NCI-H1694 treated with DMSO at 0.1 percent for 48 hours (cell line): Measurements from ENCODE around the gene HNRNPH3.

Experiments used
- DNase-seq: peaks from one replicate; lab custom pipeline; 2025; lab: John Stamatoyannopoulos, UW

The HNRNPH3 gene

DNA sequence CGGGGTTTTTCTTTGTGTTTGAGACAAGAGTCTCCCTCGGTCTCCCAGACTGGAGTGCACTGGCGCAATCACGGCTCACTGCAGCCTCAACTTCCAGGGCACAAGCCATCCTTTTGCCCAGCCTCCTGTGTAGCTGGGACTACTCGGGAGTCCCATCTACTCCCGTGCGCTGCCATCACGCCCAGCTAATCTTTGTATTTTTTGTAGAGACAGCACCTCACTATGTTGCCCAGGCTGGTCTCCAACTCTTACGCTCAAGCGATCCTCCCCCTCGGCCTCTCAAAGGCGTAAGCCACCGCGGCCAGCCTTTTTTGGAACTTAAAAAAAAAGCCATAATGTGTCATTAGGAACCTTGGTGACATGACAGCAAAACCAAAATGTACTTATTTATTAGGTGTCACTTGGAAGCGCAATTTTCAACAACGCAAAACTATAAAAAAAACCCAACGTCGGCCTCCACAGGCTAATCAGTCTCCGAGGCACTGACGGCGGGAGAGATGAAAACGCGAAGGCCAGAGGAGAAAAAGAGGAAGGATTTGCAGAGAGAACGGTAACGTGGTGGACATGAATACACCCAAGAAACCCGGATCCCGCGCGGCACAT, 911 bp upstream of the HNRNPH3 start:
- no peak for DNase-seq

DNA sequence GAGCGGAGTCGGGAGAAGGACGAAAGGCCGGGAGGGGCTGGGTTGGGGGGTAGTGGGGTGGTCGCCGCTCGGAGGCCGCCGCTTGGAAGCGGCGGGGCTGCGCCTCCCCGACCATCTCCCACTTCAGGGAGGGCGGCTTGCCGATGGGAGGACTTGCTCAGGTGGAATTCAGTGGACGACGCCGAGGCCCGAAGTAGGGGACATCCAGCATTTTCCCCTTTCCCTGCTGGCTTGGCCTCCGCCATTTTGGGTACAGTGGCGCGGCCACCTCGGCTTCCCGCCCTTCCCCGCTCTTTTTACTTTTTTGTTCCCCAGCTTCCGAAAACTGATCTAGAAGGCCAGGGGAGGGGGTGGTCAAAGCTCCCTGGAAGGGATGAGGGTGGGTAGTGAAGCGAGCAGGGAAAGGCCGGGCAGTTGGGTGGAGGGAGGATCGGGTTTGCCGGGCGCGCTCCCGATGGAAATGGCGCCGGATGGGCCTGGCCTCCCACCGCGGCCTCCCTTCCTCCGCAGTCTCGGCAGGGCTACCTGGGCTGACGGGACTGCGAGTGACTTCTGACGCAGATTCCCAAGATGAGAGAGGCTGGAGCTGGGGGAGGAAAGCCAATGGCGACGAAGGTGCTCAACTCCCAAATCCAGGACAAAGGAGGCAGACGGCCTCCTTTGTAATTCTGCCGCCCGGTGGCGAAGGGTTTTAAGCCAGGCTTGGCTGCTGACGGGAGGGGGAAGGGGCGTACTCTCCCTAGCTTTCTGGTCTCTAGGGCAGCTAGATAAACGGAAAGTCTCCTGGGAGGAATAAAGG, 594 bp downstream of the HNRNPH3 start, which contains the start of gene PBLD:
Gene PBLD (minus strand): TSS at position 670 of the 799 bp plus-strand sequence. CDS start 26,084 bp downstream, outside the sequence.
- peak; percentile 56 for DNase-seq

DNA sequence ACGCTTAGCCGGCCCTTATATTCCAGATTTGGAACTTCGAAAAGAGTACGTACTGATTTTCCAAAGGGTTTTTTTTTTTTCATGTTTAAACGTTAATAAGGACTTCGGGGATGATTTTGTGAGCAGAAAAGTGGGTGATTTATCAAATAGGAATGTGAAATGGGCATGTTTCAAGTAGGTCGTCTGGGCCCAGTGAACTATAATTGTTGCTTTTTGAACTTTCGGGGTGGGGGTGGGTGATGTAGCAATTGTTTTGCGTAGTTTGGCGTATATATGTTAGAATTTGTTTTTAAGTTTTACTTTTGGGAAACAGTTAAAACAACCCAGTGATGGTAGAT, 1.2 kb downstream of the HNRNPH3 start:
- no peak for DNase-seq

DNA sequence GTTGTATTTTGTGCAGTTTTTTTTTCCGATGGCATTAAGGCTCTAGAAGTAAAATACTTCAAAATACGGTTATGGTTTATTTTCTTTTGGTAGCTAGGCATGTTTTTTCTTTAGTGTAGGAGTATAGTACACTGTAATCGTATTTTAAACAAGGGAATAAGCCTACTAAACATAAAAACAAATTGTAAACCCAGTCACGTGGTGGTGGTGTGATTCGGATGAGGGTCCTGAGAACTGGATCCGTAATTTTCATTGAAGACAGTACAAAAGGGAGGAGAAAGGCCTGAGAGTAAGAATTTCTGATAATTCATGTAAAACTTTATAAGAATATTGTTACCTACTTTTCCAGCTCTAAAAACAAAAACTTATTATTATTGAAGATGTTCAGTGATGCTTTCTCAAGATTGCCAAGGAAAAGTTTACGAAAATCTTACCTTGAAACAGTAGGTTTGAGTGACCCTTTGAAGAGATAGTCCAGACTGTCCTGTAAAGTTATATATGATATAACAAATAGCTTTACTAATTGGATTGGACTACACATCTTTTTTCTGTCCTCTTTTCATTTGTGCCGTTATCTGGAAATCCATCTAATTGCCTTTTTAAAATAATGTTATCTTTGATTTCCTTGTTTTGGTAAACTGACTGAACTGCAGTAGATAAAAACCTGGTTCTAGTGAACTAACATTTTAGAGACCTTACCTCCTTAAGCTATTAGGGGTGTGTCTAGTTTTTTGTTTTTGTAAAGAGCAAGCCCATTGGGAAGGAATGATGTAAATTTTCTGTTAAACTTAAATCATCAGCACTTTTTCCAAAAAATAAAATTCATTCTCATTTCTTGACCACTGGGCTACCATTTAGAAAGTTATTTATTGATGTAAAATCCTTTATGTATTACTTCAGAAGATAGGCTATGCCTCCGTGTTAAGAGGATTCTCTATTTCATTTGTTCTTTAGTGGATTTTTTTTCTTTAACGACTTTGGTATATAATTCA, 1.9 kb downstream of the HNRNPH3 start:
- no peak for DNase-seq

DNA sequence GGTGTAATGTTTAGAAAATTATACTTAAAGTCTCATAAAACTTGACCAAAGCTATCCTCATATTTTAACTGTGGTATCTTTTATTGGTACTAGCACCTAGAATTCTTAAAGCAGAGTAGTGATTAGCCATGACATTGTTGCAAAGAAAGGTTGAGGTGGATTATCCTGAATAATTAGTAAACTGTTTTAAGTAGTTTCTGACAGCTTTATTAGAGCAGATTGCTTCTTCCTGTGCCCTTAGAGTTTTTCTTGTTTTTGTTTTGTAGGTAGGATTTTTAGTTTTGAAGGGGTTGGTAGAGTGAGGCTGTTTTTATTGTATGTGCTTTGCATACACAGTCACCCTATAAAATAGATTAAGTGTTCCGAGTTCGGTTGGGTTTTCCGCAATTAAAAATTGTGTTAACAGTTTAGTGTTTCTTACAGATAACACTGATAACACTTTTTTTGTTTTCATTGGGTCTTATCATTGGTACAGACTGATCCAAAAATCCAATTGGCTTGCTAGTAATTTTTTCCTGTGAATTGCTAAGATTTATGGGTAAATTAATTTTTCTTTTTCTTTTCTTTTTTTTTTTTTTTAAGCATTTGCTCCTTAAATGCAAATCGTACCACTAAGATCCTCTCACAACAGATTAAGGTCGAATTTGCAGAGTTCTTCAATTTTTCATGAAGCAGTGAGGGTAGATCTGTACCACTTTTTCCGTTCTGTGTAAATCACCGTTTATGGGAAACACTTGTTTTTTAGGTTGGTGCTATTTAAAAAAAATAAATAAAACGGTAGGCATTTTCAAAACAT, 3.0 kb downstream of the HNRNPH3 start:
- DNase-seq = no peak

DNA sequence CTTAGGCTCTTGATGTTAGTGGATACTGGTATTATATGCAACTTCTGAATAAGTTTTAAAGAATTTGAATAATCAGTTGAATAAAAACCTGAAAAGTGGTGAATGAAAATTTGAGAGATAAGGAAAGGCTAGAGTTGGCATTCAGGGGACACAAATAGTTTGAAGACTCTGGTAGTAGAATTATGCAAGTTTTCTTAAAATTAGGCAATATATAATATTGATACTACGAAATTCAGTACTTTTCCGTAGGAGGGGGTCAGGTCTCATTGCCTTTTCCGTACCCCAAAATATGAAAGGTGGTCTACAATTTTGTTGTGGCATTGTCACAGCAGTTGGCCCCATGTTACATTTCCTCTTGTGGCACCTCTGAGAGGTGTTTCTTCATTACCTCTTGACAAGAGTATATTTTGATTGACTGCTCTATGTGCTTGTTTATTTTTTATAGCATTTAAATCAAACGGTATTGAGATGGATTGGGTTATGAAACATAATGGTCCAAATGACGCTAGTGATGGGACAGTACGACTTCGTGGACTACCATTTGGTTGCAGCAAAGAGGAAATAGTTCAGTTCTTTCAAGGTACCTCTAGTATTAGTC, 5.0 kb downstream of the HNRNPH3 start:
- DNase-seq = no peak

DNA sequence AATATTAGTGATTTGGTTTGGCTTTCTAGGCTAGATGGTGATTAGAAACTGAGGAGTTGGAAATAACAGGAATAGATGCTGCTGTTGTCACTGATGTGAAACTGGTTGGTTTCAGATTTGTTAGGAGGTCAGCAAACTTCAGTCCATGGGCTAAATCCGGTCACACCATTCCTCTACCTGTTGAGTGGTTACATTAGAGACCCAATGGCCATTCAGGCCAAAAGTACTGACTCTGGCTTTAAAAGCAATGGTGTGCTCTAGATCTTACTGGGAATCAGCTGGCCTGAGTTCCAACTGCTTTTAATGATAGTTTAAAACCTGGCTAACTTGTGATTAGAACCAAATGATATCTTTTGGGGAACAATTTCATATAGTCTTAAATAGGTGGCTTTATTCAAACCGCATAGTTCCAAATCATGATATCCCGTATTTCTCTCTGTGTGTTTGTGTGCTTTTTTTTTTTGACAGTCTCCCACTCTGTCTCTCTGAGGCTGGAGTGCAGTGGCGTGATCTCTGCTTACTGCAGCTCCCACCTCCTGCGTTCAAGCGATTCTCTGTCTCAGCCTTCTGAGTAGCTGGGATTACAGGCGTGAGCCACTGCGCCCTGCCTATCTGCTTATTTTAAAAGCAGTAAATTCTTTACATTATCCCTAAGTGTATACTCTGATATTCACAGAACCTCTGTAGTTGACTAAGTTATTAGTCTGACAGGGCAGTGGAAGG, 8.7 kb downstream of the HNRNPH3 start:
- no peak for DNase-seq

DNA sequence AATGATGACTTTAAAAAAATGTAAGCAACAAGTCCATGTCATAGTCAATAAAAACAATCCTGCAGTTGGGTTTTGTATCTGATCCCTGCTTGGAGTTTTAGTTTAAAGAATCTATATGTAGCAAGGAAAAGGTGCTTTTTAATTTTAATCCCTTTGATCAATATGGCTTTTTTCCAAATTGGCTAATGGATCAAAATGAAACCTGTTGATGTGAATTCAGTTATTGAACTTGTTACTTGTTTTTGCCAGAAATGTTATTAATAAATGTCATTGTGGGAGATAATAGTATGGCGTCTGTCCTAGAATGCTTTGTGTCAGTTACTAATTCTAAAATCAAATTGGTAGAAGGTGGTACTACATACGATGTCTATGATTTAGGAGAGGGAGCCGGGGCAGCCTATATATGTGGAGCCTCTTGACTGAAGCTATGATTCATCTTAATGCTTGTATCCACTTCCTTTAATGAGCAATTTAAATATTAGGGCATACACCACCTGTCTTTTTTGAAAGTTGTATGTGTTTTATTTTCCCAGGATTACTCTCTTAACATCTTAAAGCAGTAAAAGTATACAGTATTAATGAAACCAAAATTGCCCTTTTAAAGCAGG, 11.1 kb downstream of the HNRNPH3 start:
- no peak for DNase-seq

DNA sequence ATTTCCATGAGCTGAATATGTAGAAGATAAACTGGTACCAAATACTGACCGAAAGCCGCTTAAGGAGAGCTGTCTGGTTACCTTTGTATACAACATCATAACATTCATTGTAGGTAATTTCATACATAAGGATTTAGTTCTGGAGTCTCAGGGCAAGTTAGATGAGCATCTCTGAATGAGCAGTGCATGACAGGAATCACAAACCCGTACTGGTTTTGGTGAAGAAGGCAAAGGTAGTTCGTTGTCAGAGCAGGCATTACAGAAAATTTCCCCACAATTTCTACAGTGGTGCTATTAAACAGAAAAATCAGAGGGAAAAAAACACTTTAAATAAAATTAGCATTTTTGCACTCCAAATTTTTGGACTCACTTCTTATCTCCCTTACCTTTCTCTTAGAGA, 13.8 kb downstream of the HNRNPH3 start:
- no peak for DNase-seq

DNA sequence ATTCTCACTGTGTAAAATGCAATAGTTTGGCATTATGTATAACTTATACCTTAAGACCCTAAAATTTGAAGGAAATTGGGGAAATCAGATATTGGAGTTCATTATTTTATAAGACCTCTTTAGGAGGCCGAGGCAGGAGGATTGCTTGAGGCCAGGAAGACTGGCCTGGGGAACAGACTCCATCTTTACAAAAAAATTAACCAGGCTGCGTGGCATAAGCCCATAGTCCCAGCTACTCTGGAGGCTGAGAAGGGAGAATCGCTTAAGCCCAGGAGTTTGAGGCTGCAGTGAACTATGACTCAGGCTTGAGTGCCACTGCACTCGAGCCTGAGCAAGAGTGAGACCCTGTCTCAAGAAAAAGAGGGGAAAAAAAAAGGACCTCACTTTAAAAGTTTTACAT, 14.9 kb downstream of the HNRNPH3 start:
- no peak for DNase-seq

DNA sequence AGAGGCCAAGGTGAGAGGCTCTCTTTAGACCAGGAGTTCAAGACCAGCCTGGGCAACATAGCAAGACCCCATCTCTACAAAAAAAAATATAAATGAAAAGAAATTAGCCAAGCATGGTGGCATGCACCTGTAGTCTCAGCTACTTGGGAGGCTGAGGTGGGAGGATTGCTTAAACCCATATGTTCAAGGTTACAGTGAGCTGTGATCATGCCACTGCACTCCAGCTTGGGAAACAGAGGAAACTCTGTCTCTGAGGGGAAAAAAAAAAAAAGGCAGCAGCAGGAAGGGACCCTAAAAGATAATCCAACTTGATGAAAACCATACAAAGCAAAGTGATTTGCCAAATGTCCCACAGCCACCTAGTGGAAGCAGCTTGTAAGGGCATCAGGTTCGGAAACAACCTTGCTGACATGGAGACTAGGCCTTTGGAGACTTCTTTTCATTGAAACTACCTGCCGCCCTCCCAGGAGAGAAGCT, 16.4 kb downstream of the HNRNPH3 start:
- DNase-seq = peak; percentile 18

DNA sequence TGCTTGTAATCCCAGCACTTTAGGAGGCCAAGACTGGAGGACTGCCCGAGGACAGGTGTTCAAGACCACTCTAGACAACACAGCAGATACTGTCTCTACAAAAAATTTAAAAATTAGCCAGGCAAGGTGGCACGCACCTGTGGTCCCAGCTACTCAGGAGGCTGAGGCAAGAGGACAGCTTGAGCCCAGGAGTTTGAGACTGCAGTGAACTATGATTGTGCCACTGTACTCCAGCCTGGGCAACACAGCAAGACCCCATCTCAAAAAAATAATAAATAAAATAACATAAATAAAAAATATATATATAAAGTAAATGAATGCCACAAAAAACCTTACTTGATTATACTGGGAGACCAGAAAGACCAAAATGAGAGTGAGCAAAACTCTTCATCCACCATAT, 21.7 kb downstream of the HNRNPH3 start:
- no peak for DNase-seq

DNA sequence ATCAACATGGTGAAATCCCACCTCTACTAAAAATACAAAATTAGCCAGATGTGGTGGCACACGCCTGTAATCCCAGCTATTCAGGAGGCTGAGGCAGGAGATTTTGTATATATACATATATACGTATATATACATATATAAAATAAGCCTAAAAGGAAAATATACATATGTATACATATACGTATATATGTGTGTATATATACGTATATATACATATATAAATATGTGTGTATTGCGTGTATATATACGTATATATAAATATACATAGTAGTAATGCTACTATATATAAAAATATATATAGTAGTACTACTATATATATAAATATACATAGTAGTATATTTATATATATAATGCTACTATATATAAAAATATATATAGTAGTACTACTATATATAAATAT, 27.3 kb downstream of the HNRNPH3 start:
- no peak for DNase-seq

DNA sequence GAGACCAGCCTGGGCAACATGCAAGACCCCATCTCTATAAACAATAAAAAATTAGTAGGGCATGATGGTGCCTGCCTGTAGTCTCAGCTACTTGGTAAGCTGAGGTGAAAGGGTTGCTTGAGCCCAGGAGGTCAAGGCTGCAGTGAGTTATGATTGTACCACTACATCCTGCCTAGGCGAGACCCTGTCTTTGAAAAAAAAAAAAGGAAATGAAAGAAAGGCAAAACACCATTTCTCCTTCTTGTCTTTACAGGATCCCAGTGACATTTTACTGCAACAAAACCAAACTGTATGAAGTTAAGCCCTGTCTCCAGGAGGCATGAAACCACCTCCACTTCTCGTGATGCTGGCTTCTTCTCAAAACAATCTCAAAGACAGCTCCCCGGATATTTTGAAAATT, 30.7 kb downstream of the HNRNPH3 start:
- DNase-seq = no peak

DNA sequence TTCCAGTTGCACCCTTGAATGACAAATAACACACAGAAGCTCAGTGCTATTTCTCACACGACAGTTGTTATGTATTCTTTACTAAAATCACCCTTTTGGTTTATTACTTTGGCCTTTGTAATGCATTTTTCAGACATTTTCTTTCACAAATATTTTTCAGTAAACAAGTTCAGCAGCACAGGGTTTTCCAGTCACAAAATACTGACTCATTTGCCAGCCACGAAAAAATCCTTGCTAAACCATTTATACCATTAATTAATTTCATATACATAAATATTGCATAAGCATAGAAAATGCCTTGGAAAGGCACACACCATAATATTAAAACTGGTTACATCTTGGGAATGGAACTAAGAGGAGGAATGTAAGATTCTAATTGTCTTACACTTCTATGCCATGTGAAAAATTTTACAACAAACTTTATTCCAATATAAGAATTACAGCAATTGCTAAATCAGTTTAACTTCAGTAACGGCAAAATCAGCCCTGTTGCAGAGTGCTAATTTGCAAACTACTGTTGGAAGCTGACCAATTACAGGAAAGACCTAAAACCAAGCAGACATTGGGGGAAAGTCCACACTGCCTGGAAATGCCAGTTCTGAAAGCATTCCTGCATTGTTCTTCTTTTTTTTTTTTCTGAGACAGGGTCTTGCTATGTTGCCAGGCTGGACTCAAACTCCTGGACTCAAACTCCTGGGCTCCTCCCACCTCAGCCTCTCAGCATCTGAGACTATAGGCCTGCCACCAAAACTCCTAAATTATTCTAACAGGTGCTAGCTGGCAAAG, 32.4 kb downstream of the HNRNPH3 start:
- DNase-seq = no peak

DNA sequence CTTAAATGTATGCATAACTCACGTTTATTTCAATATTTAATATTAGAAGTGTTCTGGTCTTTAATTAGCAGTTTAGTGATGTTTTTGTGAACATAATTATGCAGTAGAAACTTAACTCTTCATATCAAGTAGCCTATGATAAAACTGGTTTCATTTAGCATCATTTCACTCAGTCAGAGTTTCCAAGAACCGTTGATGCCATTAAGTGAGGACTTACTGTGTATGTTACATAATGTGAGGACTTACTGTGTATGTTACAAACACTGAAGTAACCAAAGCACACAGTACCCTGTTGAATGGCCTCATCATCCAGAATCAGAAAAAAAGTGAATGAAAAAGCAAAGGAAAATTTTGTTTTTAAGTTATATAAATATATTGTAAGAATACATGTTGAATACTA, 33.7 kb downstream of the HNRNPH3 start:
- DNase-seq = no peak

DNA sequence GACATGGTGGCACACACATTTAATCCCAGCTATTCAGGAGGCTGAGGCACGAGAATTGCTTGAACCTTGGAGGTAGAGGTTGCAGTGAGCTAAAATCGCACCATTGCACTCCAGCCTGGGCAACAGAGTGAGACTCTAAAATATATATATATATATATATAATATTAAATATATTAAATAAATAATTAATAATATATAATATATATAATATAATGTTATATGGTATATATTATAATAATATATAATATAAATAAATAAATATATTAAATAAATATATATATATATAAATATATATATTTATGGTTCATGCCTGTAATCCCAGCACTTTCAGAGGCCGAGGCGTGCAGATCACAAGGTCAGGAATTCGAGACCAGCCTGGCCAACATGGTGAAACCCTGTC, 34.7 kb downstream of the HNRNPH3 start:
- DNase-seq = no peak

DNA sequence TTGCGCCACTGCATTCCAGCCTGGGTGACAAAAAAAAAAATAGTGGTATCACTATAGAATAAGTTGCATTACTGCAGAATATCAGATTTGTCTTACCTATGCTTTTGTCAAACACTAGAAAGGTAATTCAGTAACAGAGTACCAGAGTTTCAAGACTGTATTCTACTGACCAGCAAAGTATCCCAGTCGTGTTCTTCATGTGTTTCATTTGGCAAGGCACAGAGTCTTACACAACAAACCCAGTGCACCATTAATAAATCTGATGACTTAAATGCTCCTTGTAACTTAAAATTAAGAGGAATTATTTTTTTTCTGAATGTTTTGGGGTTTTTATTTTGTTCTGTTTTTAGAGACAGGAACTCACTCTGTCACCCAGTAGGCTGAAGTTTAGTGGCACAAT, 35.3 kb downstream of the HNRNPH3 start:
- DNase-seq = no peak

DNA sequence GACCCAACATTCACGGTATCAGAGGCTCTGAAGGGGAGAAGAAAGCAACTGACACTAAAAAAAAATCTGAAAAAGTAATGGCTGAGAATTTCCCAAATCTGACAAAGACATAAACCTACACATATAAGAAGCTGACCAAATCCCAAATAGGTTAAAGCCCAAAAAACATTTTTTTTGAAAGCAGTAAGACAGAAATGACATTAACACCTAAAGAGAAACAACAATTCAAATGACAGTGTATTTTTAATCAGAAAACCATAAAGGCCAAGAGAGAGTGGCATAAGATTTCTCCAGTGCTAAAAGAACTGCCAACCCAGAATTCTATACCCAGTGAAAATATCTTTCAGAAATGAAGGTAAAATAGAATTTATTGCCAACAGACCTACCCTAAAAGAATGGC, 39.7 kb downstream of the HNRNPH3 start:
- DNase-seq = no peak
